Effector CD4-positive, alpha-beta T cell (primary cell): ENCODE measurements around the gene RAMACL. TPM values are rescaled to one million over a fixed set of nuclear protein-coding genes. Genes with fewer than 3 reads are reported as not detected.
"Not testable (repeated sequence)": the region's sequence is repeated elsewhere in the genome, so short reads cannot be mapped to it uniquely, and the experiment has no call there.

Experiments used
- DNase-seq: peaks from one replicate; pipeline ENCODE4 v3.0.0-alpha.2; 2020
- total RNA-seq: gene quantifications from one replicate; lab custom pipeline; 2026; lab: John Stamatoyannopoulos, UW

RAMACL gene
- not detected for total RNA-seq

- peak; percentile 30 for DNase-seq
Measured at GRCh38 chr6:166586424-166587156, at the start of gene RAMACL. Gene RAMACL (minus strand): TSS chr6:166586678. CDS start chr6:166586477, 201 bp downstream.

- no peak for DNase-seq
Measured at GRCh38 chr6:166635013-166635970, 48.8 kb upstream of the RAMACL start.

GRCh38 chr6:166634581-166634980 lies 48.1 kb upstream of the RAMACL start:
- not testable (repeated sequence) for DNase-seq

- DNase-seq, result no peak
Measured at GRCh38 chr6:166633732-166634535, 47.5 kb upstream of the RAMACL start.

- DNase-seq, result no peak
Measured at GRCh38 chr6:166632731-166633130, 46.3 kb upstream of the RAMACL start.

GRCh38 chr6:166630462-166630861 lies 44.0 kb upstream of the RAMACL start:
- DNase-seq, result no peak

- DNase-seq, result no peak
Measured at GRCh38 chr6:166629628-166630027, 43.1 kb upstream of the RAMACL start.

GRCh38 chr6:166627875-166628801 lies 41.7 kb upstream of the RAMACL start:
- peak; percentile 56 for DNase-seq

- peak; percentile 99 for DNase-seq
Measured at GRCh38 chr6:166627033-166627874, 40.8 kb upstream of the RAMACL start, which contains the start of gene RPS6KA2. Gene RPS6KA2 (minus strand): TSS chr6:166627251. CDS start chr6:166627019, 232 bp downstream.

- DNase-seq, result peak; percentile 22
Measured at GRCh38 chr6:166626177-166627032, 39.9 kb upstream of the RAMACL start.

- DNase-seq, result no peak
Measured at GRCh38 chr6:166625356-166625755, 38.9 kb upstream of the RAMACL start.

GRCh38 chr6:166624275-166624674 lies 37.8 kb upstream of the RAMACL start:
- no peak for DNase-seq

- no peak for DNase-seq
Measured at GRCh38 chr6:166623318-166623717, 36.8 kb upstream of the RAMACL start.

- DNase-seq, result no peak
Measured at GRCh38 chr6:166621114-166621540, 34.6 kb upstream of the RAMACL start.

- DNase-seq, result no peak
Measured at GRCh38 chr6:166620478-166621113, 34.1 kb upstream of the RAMACL start.

GRCh38 chr6:166619912-166620311 lies 33.4 kb upstream of the RAMACL start:
- no peak for DNase-seq

- DNase-seq, result no peak
Measured at GRCh38 chr6:166618866-166619761, 32.6 kb upstream of the RAMACL start.

- DNase-seq, result no peak
Measured at GRCh38 chr6:166618251-166618650, 31.8 kb upstream of the RAMACL start.
